C4-2B (cell line): ENCODE data around the gene RTF1.

Experiments
- ZFX ChIP-seq: fragments of 450-650 bp; IDR thresholded peaks from 2 replicates; pipeline ENCODE4 v1.6.1; 2017
- TF ChIP-seq, protein P1 (sequence below): fragments of 450-650 bp; conservative IDR thresholded peaks from 2 replicates; pipeline ENCODE4 v1.5.1; 2017; ENCODE audit warnings: mild to moderate bottlenecking

DNA sequence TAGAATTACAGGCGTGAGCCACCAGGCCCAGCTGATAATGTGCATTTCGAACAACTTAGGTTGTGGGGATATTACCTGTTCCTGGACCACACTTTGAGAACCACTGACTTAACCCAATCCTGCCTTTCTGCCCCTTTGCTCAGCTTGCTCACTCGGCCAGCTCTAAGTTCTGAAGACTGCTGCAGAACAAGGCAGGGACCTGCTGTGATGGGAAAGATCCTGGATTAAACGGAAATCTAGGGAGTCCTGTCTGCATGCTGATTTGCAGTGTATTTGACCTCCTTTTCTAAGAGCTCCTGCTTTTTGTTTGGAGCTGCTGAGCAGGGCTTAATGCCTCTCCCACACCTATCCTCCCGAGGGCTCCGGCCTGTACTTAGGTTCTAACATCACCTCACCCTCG, 93.8 kb downstream of the RTF1 start:
- TF ChIP-seq, protein P1, sequence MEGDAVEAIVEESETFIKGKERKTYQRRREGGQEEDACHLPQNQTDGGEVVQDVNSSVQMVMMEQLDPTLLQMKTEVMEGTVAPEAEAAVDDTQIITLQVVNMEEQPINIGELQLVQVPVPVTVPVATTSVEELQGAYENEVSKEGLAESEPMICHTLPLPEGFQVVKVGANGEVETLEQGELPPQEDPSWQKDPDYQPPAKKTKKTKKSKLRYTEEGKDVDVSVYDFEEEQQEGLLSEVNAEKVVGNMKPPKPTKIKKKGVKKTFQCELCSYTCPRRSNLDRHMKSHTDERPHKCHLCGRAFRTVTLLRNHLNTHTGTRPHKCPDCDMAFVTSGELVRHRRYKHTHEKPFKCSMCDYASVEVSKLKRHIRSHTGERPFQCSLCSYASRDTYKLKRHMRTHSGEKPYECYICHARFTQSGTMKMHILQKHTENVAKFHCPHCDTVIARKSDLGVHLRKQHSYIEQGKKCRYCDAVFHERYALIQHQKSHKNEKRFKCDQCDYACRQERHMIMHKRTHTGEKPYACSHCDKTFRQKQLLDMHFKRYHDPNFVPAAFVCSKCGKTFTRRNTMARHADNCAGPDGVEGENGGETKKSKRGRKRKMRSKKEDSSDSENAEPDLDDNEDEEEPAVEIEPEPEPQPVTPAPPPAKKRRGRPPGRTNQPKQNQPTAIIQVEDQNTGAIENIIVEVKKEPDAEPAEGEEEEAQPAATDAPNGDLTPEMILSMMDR, result no peak
- TF ChIP-seq ZFX, result no peak
